Measurements from ENCODE around the gene KCP.
A peak's percentile ranks its signal among the peaks of the same experiment; 100 is the strongest.

Gene KCP

GRCh38 chr7:128886391-128887168 lies 23.9 kb downstream of the KCP start:
- DNase-seq (ENCODE audit: low read depth): no peak
- TF ChIP-seq, protein P1, sequence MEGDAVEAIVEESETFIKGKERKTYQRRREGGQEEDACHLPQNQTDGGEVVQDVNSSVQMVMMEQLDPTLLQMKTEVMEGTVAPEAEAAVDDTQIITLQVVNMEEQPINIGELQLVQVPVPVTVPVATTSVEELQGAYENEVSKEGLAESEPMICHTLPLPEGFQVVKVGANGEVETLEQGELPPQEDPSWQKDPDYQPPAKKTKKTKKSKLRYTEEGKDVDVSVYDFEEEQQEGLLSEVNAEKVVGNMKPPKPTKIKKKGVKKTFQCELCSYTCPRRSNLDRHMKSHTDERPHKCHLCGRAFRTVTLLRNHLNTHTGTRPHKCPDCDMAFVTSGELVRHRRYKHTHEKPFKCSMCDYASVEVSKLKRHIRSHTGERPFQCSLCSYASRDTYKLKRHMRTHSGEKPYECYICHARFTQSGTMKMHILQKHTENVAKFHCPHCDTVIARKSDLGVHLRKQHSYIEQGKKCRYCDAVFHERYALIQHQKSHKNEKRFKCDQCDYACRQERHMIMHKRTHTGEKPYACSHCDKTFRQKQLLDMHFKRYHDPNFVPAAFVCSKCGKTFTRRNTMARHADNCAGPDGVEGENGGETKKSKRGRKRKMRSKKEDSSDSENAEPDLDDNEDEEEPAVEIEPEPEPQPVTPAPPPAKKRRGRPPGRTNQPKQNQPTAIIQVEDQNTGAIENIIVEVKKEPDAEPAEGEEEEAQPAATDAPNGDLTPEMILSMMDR (IDR thresholded peaks at IDR 0.05; ENCODE audit: low read depth, low read length): no peak
- TF ChIP-seq MAX (IDR thresholded peaks at IDR 0.05; ENCODE audit: low read depth, low read length) (no peak), POLR2A (IDR thresholded peaks at IDR 0.05; ENCODE audit: extremely low read depth, insufficient read length) (no peak), MYC (IDR thresholded peaks at IDR 0.05; ENCODE audit: low read depth, low read length) (no peak)
- H3K4me3 ChIP-seq (ENCODE audit: low read depth, low read length): no peak overlapping the region

GRCh38 chr7:128885370-128886187 lies 24.9 kb downstream of the KCP start:
- TF ChIP-seq MYC (IDR thresholded peaks at IDR 0.05; ENCODE audit: low read depth, low read length) (no peak), MAX (IDR thresholded peaks at IDR 0.05; ENCODE audit: low read depth, low read length) (no peak), POLR2A (IDR thresholded peaks at IDR 0.05; ENCODE audit: extremely low read depth, insufficient read length) (no peak)
- TF ChIP-seq, protein P1 (IDR thresholded peaks at IDR 0.05; ENCODE audit: low read depth, low read length): no peak
- H3K4me3 ChIP-seq (ENCODE audit: low read depth, low read length): no peak overlapping the region
- no peak for DNase-seq (ENCODE audit: low read depth)

DNA sequence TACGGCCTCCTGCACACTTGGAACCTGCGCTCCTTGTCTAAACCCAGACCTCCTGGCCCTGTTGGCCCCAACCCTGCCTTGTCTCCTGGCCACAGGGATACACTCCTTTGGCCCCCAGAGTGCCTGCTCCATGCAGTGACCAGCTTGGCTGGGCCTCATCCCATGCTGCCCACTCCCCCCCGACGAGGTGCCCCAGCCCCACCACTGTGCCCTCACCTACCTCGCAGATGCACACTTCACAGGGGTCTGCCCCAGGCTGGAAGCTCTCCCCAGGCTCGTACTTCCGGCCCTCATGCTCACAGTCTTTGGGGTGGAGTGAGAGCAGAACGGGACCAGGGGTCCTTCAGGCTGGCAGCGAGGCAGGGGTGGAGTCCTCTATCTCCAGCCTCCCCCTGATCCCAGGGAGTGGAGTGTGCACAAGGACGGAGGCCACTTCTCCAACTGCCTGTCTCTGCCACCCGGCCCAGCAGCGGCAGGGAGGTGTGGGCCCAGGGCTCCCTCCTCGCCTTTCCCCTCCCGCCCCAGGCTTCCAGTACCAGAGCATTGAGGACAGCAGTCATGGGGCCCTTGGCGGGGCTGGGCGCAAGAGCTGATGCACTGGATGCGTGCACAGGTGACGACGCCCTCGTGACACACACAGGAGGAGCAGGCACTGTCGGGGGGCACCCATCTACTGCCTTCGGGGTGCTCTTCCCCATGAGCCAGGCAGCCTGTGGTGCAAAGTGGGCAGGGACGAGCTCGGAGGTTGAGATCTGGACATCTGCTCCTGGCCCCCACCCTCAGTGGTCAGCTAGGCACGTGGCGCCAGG lies 25.7 kb downstream of the KCP start:
- DNase-seq (ENCODE audit: low read depth): no peak
- no peak overlapping the region for H3K4me3 ChIP-seq (ENCODE audit: low read depth, low read length)
- TF ChIP-seq POLR2A (IDR thresholded peaks at IDR 0.05; ENCODE audit: extremely low read depth, insufficient read length) (no peak), MYC (IDR thresholded peaks at IDR 0.05; ENCODE audit: low read depth, low read length) (no peak)

- no peak overlapping the region for H3K4me3 ChIP-seq (ENCODE audit: low read depth, low read length)
- no peak for TF ChIP-seq POLR2A (IDR thresholded peaks at IDR 0.05; ENCODE audit: extremely low read depth, insufficient read length)
- TF ChIP-seq, protein P1 (IDR thresholded peaks at IDR 0.05; ENCODE audit: low read depth, low read length): peak; percentile 94
- no peak for TF ChIP-seq MYC (IDR thresholded peaks at IDR 0.05; ENCODE audit: low read depth, low read length)
- peak; percentile 30; the same call in 1 of the 2 replicates for TF ChIP-seq MAX (IDR thresholded peaks at IDR 0.05; ENCODE audit: low read depth, low read length)
Observed at GRCh38 chr7:128883622-128884448, 26.7 kb downstream of the KCP start.

GRCh38 chr7:128882134-128882533 lies 28.4 kb downstream of the KCP start:
- TF ChIP-seq MYC (IDR thresholded peaks at IDR 0.05; ENCODE audit: low read depth, low read length) (no peak), POLR2A (IDR thresholded peaks at IDR 0.05; ENCODE audit: extremely low read depth, insufficient read length) (no peak), MAX (IDR thresholded peaks at IDR 0.05; ENCODE audit: low read depth, low read length) (no peak)
- H3K4me3 ChIP-seq (ENCODE audit: low read depth, low read length): no peak overlapping the region
- DNase-seq (ENCODE audit: low read depth): no peak

More at GRCh38 chr7:128883622-128884448, 26.7 kb downstream of the KCP start:
- peak; percentile 87 for DNase-seq (ENCODE audit: low read depth)

Measured in NB4 (cell line).